Fibroblast of lung (primary cell): ENCODE data around the gene NBEA. TPM values are rescaled to one million over a fixed set of nuclear protein-coding genes. Genes with fewer than 3 reads are reported as not detected.

Experiments
- DNase-seq, 2 donors: peaks; one replicate each; pipeline versions ENCODE4 v3.0.0 to v3.0.0-alpha.2; 2010; ENCODE audit warnings: low read depth in 2 of 2
- H2AFZ ChIP-seq: 2 replicates; pipeline ENCODE4 v1.5.1; 2012; ENCODE audit warnings: low read length, control low read depth, inconsistent platforms
- H3K27ac ChIP-seq: 2 replicates; pipeline ENCODE4 v1.5.1; 2011; ENCODE audit warnings: low read length, control low read depth; ENCODE audit not compliant: insufficient read depth
- H3K27me3 ChIP-seq: 2 replicates; pipeline ENCODE4 v1.5.1; 2011; ENCODE audit warnings: mild to moderate bottlenecking, low read length; ENCODE audit not compliant: control insufficient read depth, insufficient read depth
- H3K36me3 ChIP-seq: 2 replicates; pipeline ENCODE4 v1.5.1; 2011; ENCODE audit warnings: low read length; ENCODE audit not compliant: control insufficient read depth, insufficient read depth
- H3K4me1 ChIP-seq: 2 replicates; pipeline ENCODE4 v1.5.1; 2011; ENCODE audit warnings: low read length; ENCODE audit not compliant: control insufficient read depth, insufficient read depth; ENCODE audit errors: extremely low read depth
- H3K4me2 ChIP-seq: 2 replicates; pipeline ENCODE4 v1.5.1; 2011; ENCODE audit warnings: low read length, control low read depth; ENCODE audit not compliant: insufficient read depth; ENCODE audit errors: extremely low read depth
- H3K4me3 ChIP-seq, 4 experiments: fragments of 200-600 bp in 1 of 4; sonication (generic) in 1 of 4; replicated peaks in 1 of 4; 2 replicates each; pipeline ENCODE4 v1.5.1; 2011 to 2016; ENCODE audit warnings: low read length in 4 of 4, low read depth in 3 of 4, mild to moderate bottlenecking in 3 of 4, control low read depth in 2 of 4, inconsistent platforms in 1 of 4, mixed read lengths in 1 of 4; ENCODE audit not compliant: insufficient read depth in 1 of 4; ENCODE audit errors: control extremely low read depth in 1 of 4
- H3K79me2 ChIP-seq: 2 replicates; pipeline ENCODE4 v1.5.1; 2012; ENCODE audit warnings: mild to moderate bottlenecking, low read length, inconsistent platforms; ENCODE audit not compliant: control insufficient read depth, insufficient read depth
- H3K9ac ChIP-seq: 2 replicates; pipeline ENCODE4 v1.5.1; 2011; ENCODE audit warnings: mild to moderate bottlenecking, low read length, control low read depth; ENCODE audit not compliant: insufficient read depth
- H3K9me3 ChIP-seq: 2 replicates; pipeline ENCODE4 v1.5.1; 2012; ENCODE audit warnings: low read depth, low read length; ENCODE audit not compliant: control insufficient read depth, insufficient read depth
- H4K20me1 ChIP-seq: 2 replicates; pipeline ENCODE4 v1.5.1; 2011; ENCODE audit warnings: low read length; ENCODE audit not compliant: control insufficient read depth, insufficient read depth; ENCODE audit errors: extremely low read depth
- CTCF ChIP-seq, 2 donors: IDR thresholded peaks in 1 of 2; conservative IDR thresholded peaks in 1 of 2; 1 replicate in 1 of 2; 2 replicates in 1 of 2; pipeline ENCODE4 v1.5.1; 2011 to 2012; ENCODE audit warnings: low read length in 2 of 2, control low read depth in 1 of 2, inconsistent platforms in 1 of 2, low read depth in 1 of 2, mild to moderate bottlenecking in 1 of 2
- EZH2 ChIP-seq: IDR thresholded peaks from 2 replicates; pipeline ENCODE4 v1.5.1; 2012; ENCODE audit warnings: low read length, control low read depth, mild to moderate bottlenecking; ENCODE audit errors: missing control alignments
- polyA plus RNA-seq, 2 donors: library from polyadenylated mRNA; depleted of rRNA in 1 of 2; stranded (reverse) in 1 of 2; unstranded in 1 of 2; fragments of >200 nt; gene quantifications; 2 replicates each; pipeline ENCODE4 v1.2.1, GENCODE V29; 2011 to 2012; ENCODE audit warnings: missing spikeins in 1 of 2
- total RNA-seq: library from RNA; depleted of rRNA; stranded (reverse); fragments of >200 nt; gene quantifications from 2 replicates; pipeline ENCODE4 v1.2.1, GENCODE V29; 2014

Gene NBEA
- total and polyA plus RNA-seq, 2 donors (not counting 1 experiment from before 2014, with no cell fraction given), result 3.6 to 7.8 TPM

GRCh38 chr13:35332134-35332533 lies 390.1 kb downstream of the NBEA start:
- TF ChIP-seq EZH2 (no peak), CTCF (conservative IDR thresholded peaks at IDR 0.05 in 1 of 2, IDR thresholded peaks at IDR 0.05 in 1 of 2; ENCODE audit: low read depth in 1 of 2, low read length in 2 of 2) (no peak)
- no peaks in the 10 kb centered on the region for H3K4me1 ChIP-seq

GRCh38 chr13:35333157-35333556 lies 391.1 kb downstream of the NBEA start:
- Histone ChIP-seq H3K4me2 (no peak overlapping the region), H4K20me1 (no peaks in the 10 kb centered on the region), H3K27me3 (no peaks in the 10 kb centered on the region), H3K9me3 (no peaks in the 10 kb centered on the region), H3K4me3 (no peak overlapping the region), H3K36me3 (no peaks in the 10 kb centered on the region), H3K9ac (no peak overlapping the region), H2AFZ (no peak overlapping the region), H3K4me1 (no peaks in the 10 kb centered on the region), H3K79me2 (no peaks in the 10 kb centered on the region), H3K27ac (no peak overlapping the region)
- DNase-seq, result no peak
- TF ChIP-seq CTCF (conservative IDR thresholded peaks at IDR 0.05 in 1 of 2, IDR thresholded peaks at IDR 0.05 in 1 of 2; ENCODE audit: low read depth in 1 of 2, low read length in 2 of 2) (no peak), EZH2 (no peak)

More at GRCh38 chr13:35332134-35332533, 390.1 kb downstream of the NBEA start:
- Histone ChIP-seq H3K4me3 (no peak overlapping the region), H2AFZ (no peak overlapping the region), H3K79me2 (no peaks in the 10 kb centered on the region), H3K36me3 (no peaks in the 10 kb centered on the region), H3K27me3 (no peaks in the 10 kb centered on the region), H4K20me1 (no peaks in the 10 kb centered on the region), H3K27ac (no peak overlapping the region), H3K9me3 (no peaks in the 10 kb centered on the region), H3K4me2 (no peak overlapping the region), H3K9ac (no peak overlapping the region)
- DNase-seq, result no peak

GRCh38 chr13:35342440-35342839 lies 400.4 kb downstream of the NBEA start:
- Histone ChIP-seq H3K4me1 (no peaks in the 10 kb centered on the region), H3K27me3 (no peaks in the 10 kb centered on the region), H3K27ac (no peak overlapping the region), H3K9me3 (no peaks in the 10 kb centered on the region), H3K4me2 (no peak overlapping the region), H3K79me2 (no peaks in the 10 kb centered on the region), H3K36me3 (no peaks in the 10 kb centered on the region), H4K20me1 (no peaks in the 10 kb centered on the region), H2AFZ (no peak overlapping the region), H3K9ac (no peak overlapping the region), H3K4me3 (no peak overlapping the region)
- no peak for DNase-seq
- no peak for TF ChIP-seq CTCF (conservative IDR thresholded peaks at IDR 0.05 in 1 of 2, IDR thresholded peaks at IDR 0.05 in 1 of 2; ENCODE audit: low read depth in 1 of 2, low read length in 2 of 2)
- TF ChIP-seq EZH2, result no peak
